Ureter (tissue), 1 donor: ENCODE measurements around the gene ATXN7L1. TPM values are rescaled to one million over a fixed set of nuclear protein-coding genes. Genes with fewer than 3 reads are reported as not detected.
"Not testable (repeated sequence)": the region's sequence is repeated elsewhere in the genome, so short reads cannot be mapped to it uniquely, and the experiment has no call there.

ENCODE experiments used
- DNase-seq: peaks from one replicate; pipeline ENCODE4 v3.0.0-alpha.2; 2020; ENCODE audit warnings: low spot score
- total RNA-seq: library from RNA; stranded (reverse); gene quantifications from one replicate; pipeline ENCODE4 v1.2.4, GENCODE V29; 2023
- donor health status: DM: yes; HTN: yes; CAD: no.

ATXN7L1 gene
- total RNA-seq, 1 donor from 2014 or later, result 31.6 TPM

- DNase-seq, result no peak
These were observed 73.6 kb downstream of the ATXN7L1 start for GRCh38 chr7:105802604-105803428.

GRCh38 chr7:105800849-105801534 lies 75.4 kb downstream of the ATXN7L1 start:
- no peak for DNase-seq

- no peak for DNase-seq
These were observed 76.0 kb downstream of the ATXN7L1 start for GRCh38 chr7:105800442-105800841.

GRCh38 chr7:105799677-105800076 lies 76.7 kb downstream of the ATXN7L1 start:
- DNase-seq, result no peak

- no peak for DNase-seq
These were observed 77.4 kb downstream of the ATXN7L1 start for GRCh38 chr7:105799006-105799405.

- no peak for DNase-seq
These were observed 78.7 kb downstream of the ATXN7L1 start for GRCh38 chr7:105797652-105798051.

- no peak for DNase-seq
These were observed 80.0 kb downstream of the ATXN7L1 start for GRCh38 chr7:105796365-105796764.

- DNase-seq, result no peak
These were observed 81.4 kb downstream of the ATXN7L1 start for GRCh38 chr7:105794741-105795729.

- no peak for DNase-seq
These were observed 83.7 kb downstream of the ATXN7L1 start for GRCh38 chr7:105792488-105793370.

- DNase-seq, result peak; percentile 70
These were observed 84.5 kb downstream of the ATXN7L1 start for GRCh38 chr7:105791926-105792325.

- DNase-seq, result no peak
These were observed 85.4 kb downstream of the ATXN7L1 start for GRCh38 chr7:105790996-105791395.

- not testable (repeated sequence) for DNase-seq
These were observed 85.9 kb downstream of the ATXN7L1 start for GRCh38 chr7:105790452-105790851.

GRCh38 chr7:105788816-105789349 lies 87.5 kb downstream of the ATXN7L1 start:
- no peak for DNase-seq

GRCh38 chr7:105788356-105788755 lies 88.0 kb downstream of the ATXN7L1 start:
- DNase-seq, result no peak

GRCh38 chr7:105787793-105788192 lies 88.6 kb downstream of the ATXN7L1 start:
- DNase-seq, result no peak

- DNase-seq, result no peak
These were observed 89.6 kb downstream of the ATXN7L1 start for GRCh38 chr7:105786520-105787470.

GRCh38 chr7:105782391-105783042 lies 93.9 kb downstream of the ATXN7L1 start:
- DNase-seq, result no peak

GRCh38 chr7:105779856-105780780 lies 96.3 kb downstream of the ATXN7L1 start:
- no peak for DNase-seq
